SH-SY5Y (cell line): ENCODE results near the gene KRT14.

ENCODE experiments used
- GATA2 ChIP-seq: IDR thresholded peaks from 2 replicates; pipeline ENCODE4 v1.6.1; 2011; ENCODE audit warnings: mild to moderate bottlenecking, low read depth, low read length
- GATA3 ChIP-seq: IDR thresholded peaks from 2 replicates; pipeline ENCODE4 v1.6.1; 2011; ENCODE audit warnings: low read depth, mild to moderate bottlenecking, low read length, moderate library complexity

DNA sequence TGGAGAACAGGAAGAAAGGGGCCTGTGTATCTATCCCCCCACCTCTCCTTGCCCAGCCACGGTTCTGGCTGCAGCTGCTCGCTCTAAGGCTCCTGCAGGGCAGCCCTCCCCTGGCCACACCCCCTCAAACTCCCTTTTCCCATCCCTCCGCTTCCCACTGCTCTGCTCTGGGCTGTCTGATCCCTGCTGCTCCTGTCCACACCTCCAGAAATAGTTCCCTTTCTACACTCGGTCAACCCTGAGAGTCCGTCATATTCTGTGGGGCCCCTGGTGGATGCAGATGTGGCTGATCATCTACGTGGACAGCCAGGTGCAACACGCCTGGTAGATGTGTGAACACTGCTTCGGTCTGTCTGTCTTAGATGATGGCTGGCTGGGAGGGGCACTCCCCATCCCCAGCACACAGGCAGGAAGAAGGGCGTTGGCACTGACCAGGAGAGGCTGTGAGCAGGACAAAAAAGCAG lies 39.3 kb downstream of the KRT14 start:
- no peak for TF ChIP-seq GATA2
- no peak for TF ChIP-seq GATA3
